ENCODE measurements around the gene PACS2. TPM values are rescaled to one million over a fixed set of nuclear protein-coding genes. Genes with fewer than 3 reads are reported as not detected.

The PACS2 gene
- total RNA-seq, 3 donors from 2014 or later (not counting 1 experiment from before 2014, with no cell fraction given): 58.4 to 76.5 (median 69.2) TPM

GRCh38 chr14:105303949-105304348 lies 10.6 kb upstream of the PACS2 start:
- no peaks in the 10 kb centered on the region for H3K9me3 ChIP-seq (ENCODE audit: control insufficient read depth, insufficient read depth, low read length)
- Mint-ChIP-seq H3K27ac (peak overlapping the region in 1 of 2 donors; percentile 80), H3K36me3 (no peaks in the 10 kb centered on the region), H3K9me3 (no peaks in the 10 kb centered on the region), H3K4me3 (no peak overlapping the region), H3K27me3 (ENCODE audit: low read depth in 2 of 2) (no peaks in the 10 kb centered on the region), H3K4me1 (peaks cover 28 to 29% of the 10 kb centered on the region in 2 donors)
- H3K4me3 ChIP-seq (ENCODE audit: low read length): no peak overlapping the region
- H3K27me3 ChIP-seq (ENCODE audit: control insufficient read depth, insufficient read depth, low read length): no peaks in the 10 kb centered on the region
- TF ChIP-seq CTCF (IDR thresholded peaks at IDR 0.05): no peak
- intact Hi-C loops (cut with micrococcal nuclease): loop anchor here (10.0 kb wide), 1 partner anchor 49 kb away; no protein-coding TSS in a partner anchor
- ATAC-seq: no peak
- H3K27ac ChIP-seq (ENCODE audit: low read length): no peak overlapping the region
- H3K4me1 ChIP-seq (ENCODE audit: control insufficient read depth, insufficient read depth, low read length): peaks cover 32% of the 10 kb centered on the region
- H3K36me3 ChIP-seq (ENCODE audit: control insufficient read depth, insufficient read depth, low read length): no peaks in the 10 kb centered on the region
- DNase-seq: no peak
- 83% methylated on average over 6 of the region's 6 CpGs for WGBS (ENCODE audit: insufficient coverage)

- H3K27me3 Mint-ChIP-seq (ENCODE audit: low read depth in 2 of 2): no peaks in the 10 kb centered on the region
These were observed 10.0 kb upstream of the PACS2 start for GRCh38 chr14:105304565-105304964.

GRCh38 chr14:105305345-105305744 lies 9.2 kb upstream of the PACS2 start:
- Mint-ChIP-seq H3K4me1 (peaks cover 18 to 20% of the 10 kb centered on the region in 2 donors), H3K4me3 (no peak overlapping the region), H3K9me3 (no peaks in the 10 kb centered on the region), H3K27me3 (ENCODE audit: low read depth in 2 of 2) (no peaks in the 10 kb centered on the region), H3K36me3 (no peaks in the 10 kb centered on the region), H3K27ac (peak overlapping the region; percentile 74 to 80)
- no peak overlapping the region for H3K4me3 ChIP-seq (ENCODE audit: low read length)
- H3K27ac ChIP-seq (ENCODE audit: low read length): no peak overlapping the region
- ATAC-seq (no peak), DNase-seq (peak in 1 of 2 donors; percentile 33)
- no peaks in the 10 kb centered on the region for H3K36me3 ChIP-seq (ENCODE audit: control insufficient read depth, insufficient read depth, low read length)
- no peaks in the 10 kb centered on the region for H3K9me3 ChIP-seq (ENCODE audit: control insufficient read depth, insufficient read depth, low read length)
- H3K27me3 ChIP-seq (ENCODE audit: control insufficient read depth, insufficient read depth, low read length): no peaks in the 10 kb centered on the region
- intact Hi-C loops (cut with micrococcal nuclease): loop anchor here (10.0 kb wide), 1 partner anchor 51 kb away; no protein-coding TSS in a partner anchor
- TF ChIP-seq CTCF (IDR thresholded peaks at IDR 0.05): no peak
- WGBS (ENCODE audit: insufficient coverage): 53% methylated on average over 9 of the region's 9 CpGs
- peaks cover 19% of the 10 kb centered on the region for H3K4me1 ChIP-seq (ENCODE audit: control insufficient read depth, insufficient read depth, low read length)

More at GRCh38 chr14:105304565-105304964, 10.0 kb upstream of the PACS2 start:
- Mint-ChIP-seq H3K4me1 (peaks cover 23 to 25% of the 10 kb centered on the region in 2 donors), H3K27ac (peak overlapping the region; percentile 6 to 80), H3K36me3 (no peaks in the 10 kb centered on the region), H3K9me3 (no peaks in the 10 kb centered on the region), H3K4me3 (no peak overlapping the region)
- no peak overlapping the region for H3K27ac ChIP-seq (ENCODE audit: low read length)
- no peak for TF ChIP-seq CTCF (IDR thresholded peaks at IDR 0.05)
- no peak overlapping the region for H3K4me3 ChIP-seq (ENCODE audit: low read length)
- no peak for DNase-seq
- intact Hi-C loops (cut with micrococcal nuclease): loop anchor here (10.0 kb wide), 1 partner anchor 50 kb away; no protein-coding TSS in a partner anchor
- H3K36me3 ChIP-seq (ENCODE audit: control insufficient read depth, insufficient read depth, low read length): no peaks in the 10 kb centered on the region
- no peaks in the 10 kb centered on the region for H3K27me3 ChIP-seq (ENCODE audit: control insufficient read depth, insufficient read depth, low read length)
- WGBS (ENCODE audit: insufficient coverage): 93% methylated on average over 6 of the region's 9 CpGs
- H3K4me1 ChIP-seq (ENCODE audit: control insufficient read depth, insufficient read depth, low read length): peaks cover 26% of the 10 kb centered on the region
- no peaks in the 10 kb centered on the region for H3K9me3 ChIP-seq (ENCODE audit: control insufficient read depth, insufficient read depth, low read length)
- no peak for ATAC-seq

GRCh38 chr14:105305791-105306190 lies 8.8 kb upstream of the PACS2 start:
- H3K27ac ChIP-seq (ENCODE audit: low read length): no peak overlapping the region
- TF ChIP-seq CTCF (IDR thresholded peaks at IDR 0.05): no peak
- H3K4me1 Mint-ChIP-seq: peaks cover 18 to 20% of the 10 kb centered on the region in 2 donors
- H3K27me3 Mint-ChIP-seq (ENCODE audit: low read depth in 2 of 2): no peaks in the 10 kb centered on the region
- intact Hi-C loops (cut with micrococcal nuclease): loop anchor here (10.0 kb wide), 1 partner anchor 51 kb away; no protein-coding TSS in a partner anchor
- no peak overlapping the region for H3K4me3 ChIP-seq (ENCODE audit: low read length)
- ATAC-seq (no peak), DNase-seq (no peak)
- H3K36me3 ChIP-seq (ENCODE audit: control insufficient read depth, insufficient read depth, low read length): no peaks in the 10 kb centered on the region
- WGBS (ENCODE audit: insufficient coverage): 90% methylated on average over 9 of the region's 9 CpGs
- H3K4me1 ChIP-seq (ENCODE audit: control insufficient read depth, insufficient read depth, low read length): peaks cover 19% of the 10 kb centered on the region
- H3K36me3 Mint-ChIP-seq: no peaks in the 10 kb centered on the region
- H3K27me3 ChIP-seq (ENCODE audit: control insufficient read depth, insufficient read depth, low read length): no peaks in the 10 kb centered on the region
- no peak overlapping the region for H3K4me3 Mint-ChIP-seq
- no peaks in the 10 kb centered on the region for H3K9me3 Mint-ChIP-seq
- H3K9me3 ChIP-seq (ENCODE audit: control insufficient read depth, insufficient read depth, low read length): no peaks in the 10 kb centered on the region
- peak overlapping the region; percentile 74 to 80 for H3K27ac Mint-ChIP-seq
